Adrenal gland (tissue), 5 donors: ENCODE measurements around the gene ACTR3.

Source experiments
- CTCF ChIP-seq, 6 experiments: fragments of 450-650 bp in 4 of 6; fragments of 200-600 bp in 2 of 6; sonication (generic) in 1 of 6; IDR thresholded peaks; 1 replicate in 5 of 6; 2 replicates in 1 of 6; pipeline versions ENCODE4 v1.5.1 to v1.8.0; 2016 to 2021; ENCODE audit warnings: antibody characterized with exemption in 6 of 6, mild to moderate bottlenecking in 2 of 6, moderate library complexity in 1 of 6
- POLR2A ChIP-seq, 2 donors: fragments of 450-650 bp; IDR thresholded peaks; one replicate each; pipeline ENCODE4 v1.6.1; 2017; ENCODE audit warnings: antibody characterized with exemption in 2 of 2, mild to moderate bottlenecking in 2 of 2, moderate library complexity in 1 of 2
- donor health status: DM: no; HTN: no; CAD: no.

DNA sequence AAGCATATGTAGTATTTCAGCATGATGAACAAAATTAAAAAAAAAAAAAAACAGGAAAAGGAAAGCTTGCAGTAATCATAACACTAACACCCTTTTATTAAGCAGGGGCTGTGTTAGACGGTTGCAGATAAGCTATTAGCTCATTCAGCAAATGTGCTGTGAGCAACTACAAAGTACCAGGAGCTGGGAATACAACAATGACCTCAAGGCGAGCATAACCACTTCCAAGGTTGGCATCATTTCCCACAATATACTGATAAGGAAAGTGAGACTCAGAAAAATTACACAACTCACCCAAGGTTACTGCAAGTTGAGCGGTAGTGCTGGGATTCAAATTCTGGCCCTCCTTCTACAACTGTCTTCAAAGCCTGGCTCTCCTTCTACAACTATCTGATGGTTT, 38.2 kb upstream of the ACTR3 start:
- no peak for TF ChIP-seq CTCF (IDR thresholded peaks at IDR 0.05)
- TF ChIP-seq POLR2A (IDR thresholded peaks at IDR 0.05), result no peak
